ENCODE data around the gene AHNAK2.
A peak's percentile ranks its signal among the peaks of the same experiment; 100 is the strongest.

The AHNAK2 gene

GRCh38 chr14:104989236-104989950 lies 11.2 kb upstream of the AHNAK2 start:
- TF ChIP-seq, protein P1, sequence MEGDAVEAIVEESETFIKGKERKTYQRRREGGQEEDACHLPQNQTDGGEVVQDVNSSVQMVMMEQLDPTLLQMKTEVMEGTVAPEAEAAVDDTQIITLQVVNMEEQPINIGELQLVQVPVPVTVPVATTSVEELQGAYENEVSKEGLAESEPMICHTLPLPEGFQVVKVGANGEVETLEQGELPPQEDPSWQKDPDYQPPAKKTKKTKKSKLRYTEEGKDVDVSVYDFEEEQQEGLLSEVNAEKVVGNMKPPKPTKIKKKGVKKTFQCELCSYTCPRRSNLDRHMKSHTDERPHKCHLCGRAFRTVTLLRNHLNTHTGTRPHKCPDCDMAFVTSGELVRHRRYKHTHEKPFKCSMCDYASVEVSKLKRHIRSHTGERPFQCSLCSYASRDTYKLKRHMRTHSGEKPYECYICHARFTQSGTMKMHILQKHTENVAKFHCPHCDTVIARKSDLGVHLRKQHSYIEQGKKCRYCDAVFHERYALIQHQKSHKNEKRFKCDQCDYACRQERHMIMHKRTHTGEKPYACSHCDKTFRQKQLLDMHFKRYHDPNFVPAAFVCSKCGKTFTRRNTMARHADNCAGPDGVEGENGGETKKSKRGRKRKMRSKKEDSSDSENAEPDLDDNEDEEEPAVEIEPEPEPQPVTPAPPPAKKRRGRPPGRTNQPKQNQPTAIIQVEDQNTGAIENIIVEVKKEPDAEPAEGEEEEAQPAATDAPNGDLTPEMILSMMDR (IDR thresholded peaks at IDR 0.05; ENCODE audit: insufficient read depth, low read depth, low read length, missing control alignments): no peak
- H3K4me3 ChIP-seq (ENCODE audit: low read depth, low read length): no peak overlapping the region
- no peak for DNase-seq (ENCODE audit: low read depth)

GRCh38 chr14:104986487-104987164 lies 8.5 kb upstream of the AHNAK2 start:
- DNase-seq (ENCODE audit: low read depth): no peak
- TF ChIP-seq, protein P1 (IDR thresholded peaks at IDR 0.05; ENCODE audit: insufficient read depth, low read depth, low read length, missing control alignments): no peak
- H3K4me3 ChIP-seq (ENCODE audit: low read depth, low read length): peak overlapping the region; percentile 69; the same call in 1 of the 2 replicates

- DNase-seq (ENCODE audit: low read depth): peak; percentile 93
- TF ChIP-seq, protein P1 (IDR thresholded peaks at IDR 0.05; ENCODE audit: insufficient read depth, low read depth, low read length, missing control alignments): no peak
Measured at GRCh38 chr14:104985675-104986486, 7.7 kb upstream of the AHNAK2 start, which contains the start of gene CLBA1. CLBA1 (plus strand) TSS chr14:104985788; CDS start chr14:104986432, 644 bp downstream.

DNA sequence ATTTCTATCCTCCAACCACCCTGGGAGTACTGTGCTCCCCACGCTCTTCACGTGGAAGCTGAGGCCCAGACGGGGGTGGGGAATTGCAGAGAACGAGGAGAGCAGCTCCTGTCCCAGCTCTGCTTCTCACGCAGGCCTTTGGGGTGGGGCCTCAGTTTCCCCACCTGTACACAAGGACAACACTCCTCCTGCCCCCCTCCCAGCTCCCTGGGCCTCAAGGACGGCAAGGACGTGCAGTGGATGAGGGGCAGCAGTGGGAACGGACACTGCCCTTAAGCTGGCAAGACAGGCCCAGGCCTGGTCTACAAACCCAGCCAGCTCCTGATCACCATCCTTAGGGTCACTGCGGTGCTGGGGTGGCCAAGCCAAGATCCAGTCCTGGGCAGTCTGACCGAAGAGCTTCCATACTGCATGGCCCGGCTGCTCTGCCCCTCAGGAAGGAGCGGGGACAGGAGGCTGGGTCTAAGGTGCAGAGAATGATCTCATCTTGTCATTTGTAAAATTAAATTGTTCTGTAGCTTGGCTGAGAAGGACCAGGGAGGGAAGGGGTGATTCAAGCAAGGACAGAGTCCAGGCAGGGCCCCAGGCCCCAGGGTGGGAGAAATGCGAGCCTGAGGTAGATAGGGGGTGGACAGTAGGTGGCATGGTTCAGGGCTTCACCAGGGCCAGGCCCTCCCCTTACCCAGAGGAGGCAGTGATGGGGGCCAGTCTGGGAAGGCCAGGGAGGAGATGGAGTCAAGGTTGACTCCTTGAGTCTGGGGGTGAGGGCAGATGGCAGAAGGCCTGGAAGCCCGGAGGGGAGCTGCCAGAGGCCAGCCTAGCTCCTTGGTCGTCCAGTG lies 6.1 kb upstream of the AHNAK2 start:
- no peak for DNase-seq (ENCODE audit: low read depth)
- TF ChIP-seq, protein P1 (IDR thresholded peaks at IDR 0.05; ENCODE audit: insufficient read depth, low read depth, low read length, missing control alignments): no peak
- no peak overlapping the region for H3K4me3 ChIP-seq (ENCODE audit: low read depth, low read length)

More at GRCh38 chr14:104985675-104986486, 7.7 kb upstream of the AHNAK2 start, which contains the start of gene CLBA1:
- peak within 1 kb of the TSS; percentile 69 for H3K4me3 ChIP-seq (ENCODE audit: low read depth, low read length)

DNA sequence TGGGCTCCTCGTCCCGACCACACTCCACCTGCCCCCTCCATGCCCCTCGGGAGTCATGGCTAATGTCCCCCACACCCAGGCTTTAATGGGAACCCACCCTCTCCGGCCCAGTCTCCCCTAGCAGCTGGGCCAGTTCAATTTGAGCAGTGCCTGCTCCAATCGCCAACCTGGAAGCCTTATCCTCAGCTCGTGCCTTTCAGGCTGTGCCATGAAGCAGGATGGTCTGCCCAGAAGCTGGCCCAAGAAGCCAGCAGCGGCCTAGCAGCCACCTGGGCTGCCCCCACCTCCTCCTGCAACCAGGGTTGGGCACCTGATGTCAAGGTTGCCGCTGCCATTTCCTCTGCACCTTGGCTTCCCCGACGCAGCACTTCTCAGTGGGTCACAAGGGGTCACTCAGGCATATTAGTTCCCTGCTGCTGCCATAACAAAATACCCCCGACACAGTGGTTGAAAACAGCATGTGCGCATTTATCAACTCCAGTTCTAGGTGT lies 5.1 kb upstream of the AHNAK2 start:
- DNase-seq (ENCODE audit: low read depth): no peak
- H3K4me3 ChIP-seq (ENCODE audit: low read depth, low read length): no peak overlapping the region
- TF ChIP-seq, protein P1 (IDR thresholded peaks at IDR 0.05; ENCODE audit: insufficient read depth, low read depth, low read length, missing control alignments): no peak

All from GM12865 (cell line).